NB4 (cell line): ENCODE measurements around the gene MEX3D.

Experiments used
- POLR2A ChIP-seq: IDR thresholded peaks from 2 replicates; pipeline ENCODE4 v1.6.1; 2011; ENCODE audit warnings: mild to moderate bottlenecking; ENCODE audit not compliant: insufficient read length; ENCODE audit errors: extremely low read depth
- TF ChIP-seq, protein P1 (sequence below): IDR thresholded peaks from one replicate; pipeline ENCODE4 v1.5.1; 2012; ENCODE audit warnings: low read depth, low read length

DNA sequence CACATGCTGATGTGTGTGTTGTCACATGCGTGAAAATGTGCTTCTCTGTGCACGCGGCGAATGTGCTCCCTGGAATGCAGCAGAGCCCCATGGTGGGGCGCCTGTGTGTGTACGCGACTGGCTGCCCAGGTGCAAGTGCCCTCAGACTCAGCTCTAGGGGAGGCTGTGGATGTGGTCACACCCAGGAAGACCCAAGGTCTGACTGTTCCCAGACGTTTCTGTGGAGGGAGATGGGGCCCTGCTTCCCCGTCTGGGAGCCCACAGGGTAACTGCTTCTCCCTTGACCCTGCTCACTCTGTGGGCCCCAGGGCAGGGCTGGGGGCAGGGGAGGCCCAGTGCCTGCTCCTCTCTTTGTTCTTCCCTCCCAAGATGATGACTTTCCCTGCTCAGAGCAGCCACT is 45.0 kb upstream of the MEX3D start:
- TF ChIP-seq, protein P1, sequence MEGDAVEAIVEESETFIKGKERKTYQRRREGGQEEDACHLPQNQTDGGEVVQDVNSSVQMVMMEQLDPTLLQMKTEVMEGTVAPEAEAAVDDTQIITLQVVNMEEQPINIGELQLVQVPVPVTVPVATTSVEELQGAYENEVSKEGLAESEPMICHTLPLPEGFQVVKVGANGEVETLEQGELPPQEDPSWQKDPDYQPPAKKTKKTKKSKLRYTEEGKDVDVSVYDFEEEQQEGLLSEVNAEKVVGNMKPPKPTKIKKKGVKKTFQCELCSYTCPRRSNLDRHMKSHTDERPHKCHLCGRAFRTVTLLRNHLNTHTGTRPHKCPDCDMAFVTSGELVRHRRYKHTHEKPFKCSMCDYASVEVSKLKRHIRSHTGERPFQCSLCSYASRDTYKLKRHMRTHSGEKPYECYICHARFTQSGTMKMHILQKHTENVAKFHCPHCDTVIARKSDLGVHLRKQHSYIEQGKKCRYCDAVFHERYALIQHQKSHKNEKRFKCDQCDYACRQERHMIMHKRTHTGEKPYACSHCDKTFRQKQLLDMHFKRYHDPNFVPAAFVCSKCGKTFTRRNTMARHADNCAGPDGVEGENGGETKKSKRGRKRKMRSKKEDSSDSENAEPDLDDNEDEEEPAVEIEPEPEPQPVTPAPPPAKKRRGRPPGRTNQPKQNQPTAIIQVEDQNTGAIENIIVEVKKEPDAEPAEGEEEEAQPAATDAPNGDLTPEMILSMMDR = no peak
- TF ChIP-seq POLR2A = no peak
